Activated effector memory CD4-positive, alpha-beta T cell treated with Interleukin-2 at 50 U/mL for 16 hours (primary cell): Measurements from ENCODE around the gene ACP5.

Source experiments
- DNase-seq: peaks from one replicate; pipeline ENCODE4 v3.0.0-alpha.2; 2020

Gene ACP5

DNA sequence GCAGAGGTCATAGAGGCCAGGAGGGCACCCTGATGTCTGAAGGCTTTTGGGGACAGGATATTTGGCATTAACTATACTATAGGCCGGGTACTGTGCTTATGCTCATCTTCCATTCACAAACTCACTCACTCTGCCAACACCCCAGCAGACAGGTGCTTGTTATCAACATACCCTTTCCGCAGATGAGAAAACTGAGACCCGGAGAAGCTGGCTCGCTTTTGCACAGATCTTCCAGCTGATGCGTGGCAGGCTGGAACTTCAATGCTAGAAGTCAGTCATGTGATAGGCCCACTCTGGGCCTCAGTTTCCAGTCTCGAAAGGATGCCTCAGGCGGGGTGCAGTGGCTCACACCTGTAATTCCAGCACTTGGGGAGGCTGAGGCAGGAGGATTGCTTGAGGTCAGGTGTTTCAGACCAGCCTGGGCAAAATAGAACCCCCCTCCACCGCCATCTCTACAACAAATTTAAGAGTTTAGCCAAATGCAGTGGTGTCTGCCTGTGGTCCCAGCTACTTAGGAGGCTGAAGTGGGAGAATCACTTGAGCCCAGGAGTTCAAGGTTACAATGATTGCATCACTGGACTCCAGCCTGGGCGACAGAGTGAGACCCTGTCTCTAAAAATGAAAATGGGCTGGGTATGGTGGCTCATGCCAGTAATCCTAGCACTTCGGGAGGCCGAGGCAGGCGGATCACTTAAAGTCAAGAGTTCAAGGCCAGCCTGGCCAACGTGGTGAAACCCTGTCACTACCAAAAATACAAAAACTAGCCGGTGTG lies 29.3 kb downstream of the ACP5 start:
- DNase-seq: no peak

DNA sequence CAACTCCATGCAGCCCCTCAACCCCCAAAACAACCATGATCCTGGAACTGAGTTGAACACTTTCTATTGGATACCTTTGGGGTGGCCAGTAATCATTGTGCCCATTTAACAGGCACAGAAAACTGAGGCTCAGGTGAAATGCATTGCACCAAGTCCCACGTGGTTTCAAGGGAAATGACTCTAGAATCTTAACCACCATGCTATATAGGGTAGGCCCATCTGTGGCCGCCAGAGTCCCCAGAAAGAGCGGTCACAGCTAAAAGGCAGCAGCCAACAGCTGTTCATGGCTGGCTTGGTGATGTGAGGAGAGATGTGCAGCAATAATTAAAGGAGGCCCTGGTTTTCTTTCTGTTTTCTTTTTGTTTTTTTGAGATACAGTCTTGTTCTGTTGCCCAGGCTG lies 36.2 kb downstream of the ACP5 start:
- no peak for DNase-seq

DNA sequence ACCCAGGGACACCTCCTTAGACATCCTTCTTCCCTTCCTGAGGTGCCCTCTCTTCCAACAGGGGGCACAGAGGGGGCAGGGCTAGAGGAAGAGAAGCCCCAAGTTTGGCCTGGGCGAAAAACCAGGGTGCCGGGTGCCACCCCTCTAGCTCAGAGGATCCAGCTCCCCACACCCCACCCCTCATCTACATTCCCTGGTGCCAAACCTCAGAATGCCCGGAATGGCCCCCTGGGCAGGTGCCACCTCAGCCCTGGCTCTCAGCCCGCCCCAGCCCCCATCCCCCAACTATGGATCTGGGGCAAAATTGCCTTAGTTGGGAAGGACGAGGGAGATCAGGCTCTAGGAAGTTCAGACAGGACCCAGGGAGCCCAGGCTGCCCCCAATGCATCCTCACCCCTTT lies 36.8 kb downstream of the ACP5 start:
- DNase-seq: no peak

DNA sequence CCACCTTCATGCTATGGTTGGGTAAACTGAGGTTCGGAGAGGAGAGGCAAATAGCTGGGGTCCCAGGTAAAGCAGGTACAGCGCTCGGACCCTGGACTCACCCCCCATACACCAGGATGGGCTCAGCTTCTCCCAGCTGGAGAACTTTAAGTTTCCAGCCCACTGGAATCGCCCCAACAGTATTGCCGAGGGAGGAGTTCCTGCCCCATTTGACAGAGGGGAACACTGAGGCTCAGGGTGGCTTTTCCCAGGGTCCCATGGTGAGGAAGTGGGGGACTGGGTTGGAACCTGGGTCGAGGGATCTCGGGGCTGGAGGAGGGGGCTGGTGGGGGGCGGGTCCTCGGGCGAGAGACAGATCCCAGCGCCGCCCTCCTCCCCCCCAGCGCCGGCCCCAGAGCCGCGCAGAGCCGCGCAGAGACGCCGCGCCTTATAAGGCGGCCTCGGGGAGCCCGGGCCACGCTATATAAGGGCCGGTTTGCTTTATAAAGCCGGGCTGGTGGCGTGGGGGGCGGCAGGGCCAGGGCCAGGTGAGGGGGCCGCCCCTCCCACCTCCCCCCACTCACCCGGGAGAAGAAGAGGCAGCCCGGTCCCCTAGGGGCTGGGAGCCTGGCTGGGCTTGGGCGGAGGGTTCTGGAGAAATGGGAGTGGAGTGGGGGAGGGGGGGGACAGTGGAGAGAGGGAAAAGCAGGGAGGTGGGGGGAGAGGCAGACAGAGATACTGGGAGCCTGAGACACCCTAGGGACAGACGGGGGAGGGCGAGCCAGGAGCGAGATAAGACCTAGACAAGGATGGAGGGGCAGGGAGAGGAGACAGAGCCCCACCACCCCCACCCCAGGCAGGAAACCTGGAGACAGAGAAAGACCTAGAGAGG lies 37.7 kb downstream of the ACP5 start:
- no peak for DNase-seq

DNA sequence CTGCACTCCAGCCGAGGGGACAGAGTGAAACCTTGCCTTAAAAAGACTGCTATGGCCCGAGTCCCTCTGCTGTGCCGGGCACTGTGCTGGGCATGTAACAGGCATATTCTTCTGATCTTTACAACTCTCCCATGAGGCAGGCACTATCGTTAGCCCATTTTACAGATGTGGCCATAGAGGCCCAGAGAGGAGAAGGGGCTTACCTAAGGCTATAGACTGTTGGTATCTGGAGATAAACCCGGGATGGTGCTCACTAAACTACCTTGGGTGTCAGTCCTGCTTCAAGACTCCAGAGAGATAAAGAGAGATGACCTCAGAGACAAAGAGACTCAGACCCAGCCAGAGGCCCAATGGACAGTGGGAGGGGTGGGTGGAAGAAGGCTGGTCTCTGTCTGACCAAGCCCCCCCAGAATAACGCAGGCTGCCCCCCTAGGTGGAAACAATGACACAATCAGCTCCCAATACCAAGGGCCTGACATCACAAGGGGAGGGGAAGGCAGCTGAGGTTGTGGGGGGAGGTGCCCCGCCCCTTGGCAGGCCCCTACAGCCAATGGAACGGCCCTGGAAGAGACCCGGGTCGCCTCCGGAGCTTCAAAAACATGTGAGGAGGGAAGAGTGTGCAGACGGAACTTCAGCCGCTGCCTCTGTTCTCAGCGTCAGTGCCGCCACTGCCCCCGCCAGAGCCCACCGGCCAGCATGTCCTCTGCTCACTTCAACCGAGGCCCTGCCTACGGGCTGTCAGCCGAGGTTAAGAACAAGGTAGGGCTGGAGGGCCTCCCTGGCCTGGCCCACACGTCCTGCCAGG lies 39.0 kb downstream of the ACP5 start, which contains the start of gene CNN1:
Gene CNN1, plus strand, starts transcription at position 620 of the 805 bp plus-strand sequence. Its CDS starts 77 bp downstream, at position 697.
- DNase-seq: no peak

DNA sequence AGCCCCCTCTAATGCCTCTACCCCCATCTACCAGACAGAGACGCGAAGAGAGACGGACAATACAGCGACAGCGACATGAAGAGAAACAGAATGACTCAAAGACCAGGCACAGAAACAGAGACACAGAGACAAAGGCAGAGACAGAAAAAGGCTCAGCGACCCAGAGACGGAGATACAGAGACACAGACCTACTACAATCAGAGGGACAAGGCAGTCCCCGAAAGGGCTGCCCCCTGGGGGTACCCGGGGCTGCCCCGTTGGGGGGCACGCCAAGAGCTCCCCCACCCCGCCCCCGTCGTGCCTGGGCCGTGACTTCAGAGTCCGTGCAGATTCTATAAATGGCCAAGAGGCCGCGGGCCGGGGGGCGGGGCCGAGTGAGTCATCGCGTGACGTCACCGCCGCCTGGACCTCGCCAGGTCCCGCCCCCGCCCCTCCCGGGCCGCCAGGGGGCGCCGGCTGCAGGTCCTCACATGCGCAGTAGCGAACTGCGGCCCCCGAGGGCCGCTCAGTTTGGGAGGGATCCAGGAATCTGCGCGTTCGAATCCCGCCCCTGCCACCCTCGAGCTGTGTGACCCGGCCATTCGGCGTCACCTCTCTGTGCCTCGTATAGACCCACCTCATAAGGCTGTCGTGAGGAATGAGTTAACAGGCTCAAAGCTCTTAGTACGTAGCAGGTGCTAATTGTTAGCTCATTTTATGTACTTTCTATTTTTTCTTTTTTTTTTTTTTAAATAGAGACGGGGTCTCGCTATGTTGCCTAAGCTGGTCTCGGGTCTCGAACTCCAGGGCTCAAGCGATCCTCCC lies 41.5 kb downstream of the ACP5 start:
- peak; percentile 71 for DNase-seq

DNA sequence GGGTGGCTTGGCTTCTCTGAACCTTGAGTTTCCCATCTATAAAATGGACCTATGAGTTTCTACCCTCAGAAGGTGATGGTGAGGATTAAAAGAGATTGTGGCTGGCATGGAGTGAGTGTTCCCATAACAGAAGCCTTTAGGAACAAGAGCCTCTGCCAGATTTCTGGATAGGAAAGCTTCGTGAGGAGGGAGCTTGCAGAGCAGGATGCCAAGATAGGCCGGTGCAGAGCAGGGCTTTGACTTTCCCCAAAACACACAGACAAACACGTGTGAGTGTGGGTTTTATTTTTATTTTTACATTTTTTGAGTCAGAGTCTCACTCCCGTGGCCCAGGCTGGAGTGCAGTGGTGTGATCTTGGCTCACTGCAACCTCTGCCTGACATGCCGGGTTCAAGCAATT lies 42.5 kb downstream of the ACP5 start:
- DNase-seq: no peak

DNA sequence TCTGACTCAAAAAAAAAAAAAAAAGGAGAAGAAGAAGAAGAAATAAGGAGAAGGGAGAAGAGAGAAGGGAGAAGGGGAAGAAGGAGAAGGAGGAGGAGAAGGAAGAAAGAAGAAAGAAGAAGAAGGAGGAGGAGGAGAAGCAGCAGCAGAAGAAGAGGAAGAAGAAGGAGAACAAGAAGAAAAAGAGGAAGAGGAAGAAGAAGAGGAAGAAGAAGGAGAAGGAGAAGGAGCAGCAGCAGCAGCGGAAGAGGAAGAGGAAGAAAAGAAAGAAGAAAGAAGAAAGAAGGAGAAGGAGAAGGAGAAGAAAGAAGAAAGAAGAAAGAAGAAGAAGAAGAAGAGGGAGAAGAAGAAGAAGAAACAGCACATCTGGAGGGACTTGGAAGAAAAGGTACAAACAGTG lies 42.9 kb downstream of the ACP5 start:
- no peak for DNase-seq

DNA sequence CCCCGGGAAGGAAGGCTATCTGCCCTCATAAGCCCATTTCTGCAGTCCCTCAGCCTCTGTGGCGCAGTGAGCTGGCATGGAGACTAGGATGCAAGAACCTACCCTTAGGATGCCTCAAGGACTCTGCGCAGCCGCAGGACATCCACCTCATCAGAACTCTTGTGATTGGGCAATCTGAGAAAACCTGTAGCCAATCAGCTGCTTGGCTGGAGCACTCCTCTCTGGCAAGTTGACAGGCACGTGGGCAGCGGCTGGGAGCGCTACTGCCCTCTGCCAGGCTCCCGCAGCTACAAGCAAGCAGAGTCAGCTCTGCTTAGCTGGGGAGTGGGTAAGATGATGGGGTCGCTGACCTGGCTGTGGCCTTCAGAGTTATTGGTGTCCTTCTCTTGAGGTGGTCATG lies 47.0 kb downstream of the ACP5 start:
- DNase-seq: no peak

DNA sequence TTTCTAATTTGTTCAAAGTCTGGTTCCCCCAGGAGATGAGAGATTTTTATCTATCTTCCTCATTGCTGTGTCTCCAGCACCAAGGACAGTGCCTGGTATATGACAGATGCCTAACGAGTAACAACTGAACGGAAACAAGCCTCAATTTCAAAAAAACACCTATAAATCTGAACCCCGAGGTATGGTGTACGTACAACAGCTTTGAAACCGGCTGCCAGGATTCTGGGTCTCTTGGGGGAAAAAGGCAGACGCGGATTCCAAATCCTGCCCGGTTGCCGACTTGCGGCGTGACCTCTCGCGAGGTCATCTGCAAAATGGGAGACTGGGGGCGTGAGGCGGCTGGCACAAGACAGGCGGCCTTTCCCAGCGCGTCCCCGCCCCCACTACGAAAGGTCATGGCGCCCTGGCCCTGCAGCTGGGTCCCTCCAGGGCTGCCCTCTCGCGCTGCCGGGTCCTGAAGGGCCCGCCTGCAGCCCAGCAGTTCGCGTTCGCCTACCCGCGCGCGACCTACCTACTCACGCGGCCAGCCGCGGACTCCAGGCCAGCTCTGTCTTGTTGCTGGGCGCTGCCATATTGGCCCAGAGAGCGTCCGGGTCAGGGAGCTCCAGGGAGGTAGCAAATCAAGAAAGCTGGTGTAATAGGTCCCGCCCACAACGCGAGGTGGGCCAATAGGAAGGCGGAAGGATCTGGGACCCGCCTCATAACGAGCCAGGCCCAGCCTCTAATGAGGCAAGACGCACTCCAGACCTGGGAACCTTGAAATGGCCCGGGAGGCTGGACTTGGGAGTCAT lies 48.7 kb downstream of the ACP5 start, which contains the start of gene ECSIT:
Gene ECSIT, minus strand, starts transcription at position 584 of the 791 bp plus-strand sequence. CDS start 9,964 bp downstream, outside the sequence.
- DNase-seq: peak; percentile 88
